NB4 (cell line): ENCODE measurements around the gene DCDC2.

Experiments
- POLR2A ChIP-seq: IDR thresholded peaks from 2 replicates; pipeline ENCODE4 v1.6.1; 2011; ENCODE audit warnings: mild to moderate bottlenecking; ENCODE audit not compliant: insufficient read length; ENCODE audit errors: extremely low read depth
- TF ChIP-seq, protein P1 (sequence below): IDR thresholded peaks from one replicate; pipeline ENCODE4 v1.5.1; 2012; ENCODE audit warnings: low read depth, low read length

DNA sequence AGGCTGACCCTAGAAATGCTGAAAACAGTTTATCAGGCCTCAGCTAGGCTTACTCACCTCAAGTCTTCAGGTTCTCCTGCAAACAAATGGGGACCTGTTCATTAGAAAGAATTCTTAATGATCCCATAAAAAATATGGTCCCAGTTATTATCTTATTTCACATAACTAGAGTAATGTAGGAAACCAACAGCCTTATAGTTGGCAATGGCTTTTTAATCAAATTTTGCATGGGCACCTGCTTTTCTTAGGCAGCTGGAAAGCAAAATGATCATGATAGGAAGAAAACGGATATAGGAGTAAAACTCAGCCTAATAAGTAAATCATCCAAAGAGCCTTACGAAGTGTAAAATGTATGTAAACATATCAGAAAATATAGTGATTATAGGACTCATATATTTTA lies 230.5 kb downstream of the DCDC2 start:
- TF ChIP-seq, protein P1, sequence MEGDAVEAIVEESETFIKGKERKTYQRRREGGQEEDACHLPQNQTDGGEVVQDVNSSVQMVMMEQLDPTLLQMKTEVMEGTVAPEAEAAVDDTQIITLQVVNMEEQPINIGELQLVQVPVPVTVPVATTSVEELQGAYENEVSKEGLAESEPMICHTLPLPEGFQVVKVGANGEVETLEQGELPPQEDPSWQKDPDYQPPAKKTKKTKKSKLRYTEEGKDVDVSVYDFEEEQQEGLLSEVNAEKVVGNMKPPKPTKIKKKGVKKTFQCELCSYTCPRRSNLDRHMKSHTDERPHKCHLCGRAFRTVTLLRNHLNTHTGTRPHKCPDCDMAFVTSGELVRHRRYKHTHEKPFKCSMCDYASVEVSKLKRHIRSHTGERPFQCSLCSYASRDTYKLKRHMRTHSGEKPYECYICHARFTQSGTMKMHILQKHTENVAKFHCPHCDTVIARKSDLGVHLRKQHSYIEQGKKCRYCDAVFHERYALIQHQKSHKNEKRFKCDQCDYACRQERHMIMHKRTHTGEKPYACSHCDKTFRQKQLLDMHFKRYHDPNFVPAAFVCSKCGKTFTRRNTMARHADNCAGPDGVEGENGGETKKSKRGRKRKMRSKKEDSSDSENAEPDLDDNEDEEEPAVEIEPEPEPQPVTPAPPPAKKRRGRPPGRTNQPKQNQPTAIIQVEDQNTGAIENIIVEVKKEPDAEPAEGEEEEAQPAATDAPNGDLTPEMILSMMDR, result no peak
- TF ChIP-seq POLR2A, result no peak
